ENCODE results near the gene HIP1. TPM values are rescaled to one million over a fixed set of nuclear protein-coding genes. Genes with fewer than 3 reads are reported as not detected.
"Not testable (repeated sequence)": the region's sequence is repeated elsewhere in the genome, so short reads cannot be mapped to it uniquely, and the experiment has no call there.

Gene HIP1
- total and polyA plus RNA-seq, 12 donors, result 7.0 to 32.4 (median 23.4) TPM

DNA sequence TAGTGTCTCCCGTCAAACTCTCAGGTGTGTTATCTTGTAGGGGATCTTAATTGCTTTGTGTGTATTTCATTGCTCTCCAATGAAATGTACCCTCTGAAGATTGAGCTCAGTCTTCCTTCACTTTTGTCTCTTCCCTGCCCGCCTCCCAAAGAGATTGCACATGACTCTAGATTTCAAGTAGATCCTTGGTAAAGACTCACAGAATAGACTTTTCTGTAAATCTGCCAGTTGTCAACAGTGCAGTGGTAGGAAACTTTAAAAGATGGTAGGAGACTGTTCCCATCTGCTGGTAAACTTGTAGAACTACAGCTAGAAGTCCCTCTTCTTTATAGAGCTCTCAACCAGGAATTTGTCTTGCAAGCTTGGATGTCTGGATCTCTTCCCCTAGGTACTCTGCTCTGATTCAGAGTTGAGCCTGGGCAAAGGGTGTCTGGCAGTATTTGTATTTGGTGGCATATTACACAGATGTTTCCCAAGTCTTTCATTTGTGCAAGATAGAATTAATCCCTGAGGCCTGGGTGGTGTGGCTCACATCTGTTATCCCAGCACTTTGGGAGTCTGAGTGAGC lies 23.7 kb upstream of the HIP1 start:
- intact Hi-C loops (cut with DNase I), result loop anchor here in 3 of 10 donors (2.0 to 10.0 kb wide), 3 partner anchors 118 to 238 kb away; no protein-coding TSS in a partner anchor
- H3K27me3 ChIP-seq, result no peaks in the 10 kb centered on the region
- no peak overlapping the region for H3K27ac ChIP-seq
- DNase-seq (no peak), ATAC-seq (peak; percentile 75 to 95 (median 92))
- no peaks in the 10 kb centered on the region for H3K9me3 ChIP-seq
- no peak overlapping the region for H3K4me3 ChIP-seq
- no peaks in the 10 kb centered on the region for H3K36me3 ChIP-seq
- WGBS, 2 donors, result 6 to 9% methylated on average over 2 of the region's 2 CpGs
- TF ChIP-seq, protein P1, sequence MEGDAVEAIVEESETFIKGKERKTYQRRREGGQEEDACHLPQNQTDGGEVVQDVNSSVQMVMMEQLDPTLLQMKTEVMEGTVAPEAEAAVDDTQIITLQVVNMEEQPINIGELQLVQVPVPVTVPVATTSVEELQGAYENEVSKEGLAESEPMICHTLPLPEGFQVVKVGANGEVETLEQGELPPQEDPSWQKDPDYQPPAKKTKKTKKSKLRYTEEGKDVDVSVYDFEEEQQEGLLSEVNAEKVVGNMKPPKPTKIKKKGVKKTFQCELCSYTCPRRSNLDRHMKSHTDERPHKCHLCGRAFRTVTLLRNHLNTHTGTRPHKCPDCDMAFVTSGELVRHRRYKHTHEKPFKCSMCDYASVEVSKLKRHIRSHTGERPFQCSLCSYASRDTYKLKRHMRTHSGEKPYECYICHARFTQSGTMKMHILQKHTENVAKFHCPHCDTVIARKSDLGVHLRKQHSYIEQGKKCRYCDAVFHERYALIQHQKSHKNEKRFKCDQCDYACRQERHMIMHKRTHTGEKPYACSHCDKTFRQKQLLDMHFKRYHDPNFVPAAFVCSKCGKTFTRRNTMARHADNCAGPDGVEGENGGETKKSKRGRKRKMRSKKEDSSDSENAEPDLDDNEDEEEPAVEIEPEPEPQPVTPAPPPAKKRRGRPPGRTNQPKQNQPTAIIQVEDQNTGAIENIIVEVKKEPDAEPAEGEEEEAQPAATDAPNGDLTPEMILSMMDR (IDR thresholded peaks at IDR 0.05), result peak; percentile 67 to 89 (median 79)
- H3K4me1 ChIP-seq, result peaks cover 0 to 7% (median 0%) of the 10 kb centered on the region in 9 donors

- not testable (repeated sequence) for H3K4me3 ChIP-seq, DNase-seq, H3K4me1 ChIP-seq, H3K9me3 ChIP-seq, ATAC-seq, H3K27ac ChIP-seq, H3K27me3 ChIP-seq, H3K36me3 ChIP-seq
- intact Hi-C loops (cut with DNase I), result loop anchor here in 3 of 10 donors (2.0 to 10.0 kb wide), 3 partner anchors 117 to 237 kb away; no protein-coding TSS in a partner anchor
- WGBS, 2 donors, result 89 to 90% methylated on average over 3 of the region's 3 CpGs
Observed at GRCh38 chr7:75761801-75762200, 23.1 kb upstream of the HIP1 start.

GRCh38 chr7:75758491-75758890 lies 19.8 kb upstream of the HIP1 start:
- Histone ChIP-seq H3K27me3 (no peaks in the 10 kb centered on the region), H3K36me3 (no peaks in the 10 kb centered on the region), H3K9me3 (no peaks in the 10 kb centered on the region), H3K4me1 (peaks cover 0 to 7% (median 0%) of the 10 kb centered on the region in 9 donors), H3K4me3 (no peak overlapping the region), H3K27ac (no peak overlapping the region)
- 70 to 90% methylated on average over 2 of the region's 2 CpGs for WGBS, 2 donors
- TF ChIP-seq, protein P1 (IDR thresholded peaks at IDR 0.05), result no peak
- ATAC-seq, result no peak
- intact Hi-C loops (cut with DNase I), result loop anchor here in 4 of 10 donors (10.0 kb wide), 3 partner anchors 104 to 224 kb away; no protein-coding TSS in a partner anchor
- DNase-seq, result no peak

GRCh38 chr7:75757860-75758259 lies 19.1 kb upstream of the HIP1 start:
- ATAC-seq (no peak), DNase-seq (no peak)
- Histone ChIP-seq H3K9me3 (no peaks in the 10 kb centered on the region), H3K27ac (no peak overlapping the region), H3K4me1 (peaks cover 0 to 7% (median 0%) of the 10 kb centered on the region in 9 donors), H3K36me3 (no peaks in the 10 kb centered on the region), H3K27me3 (no peaks in the 10 kb centered on the region), H3K4me3 (no peak overlapping the region)
- TF ChIP-seq, protein P1 (IDR thresholded peaks at IDR 0.05), result no peak
- intact Hi-C loops (cut with DNase I), result loop anchor here in 4 of 10 donors (10.0 kb wide), 3 partner anchors 103 to 223 kb away; no protein-coding TSS in a partner anchor
- 95 to 96% methylated on average over 7 of the region's 7 CpGs for WGBS, 2 donors
